HepG2 (cell line): Measurements from ENCODE around the gene JAM2. TPM values are rescaled to one million over a fixed set of nuclear protein-coding genes. Genes with fewer than 3 reads are reported as not detected.

ENCODE experiments used
- ATAC-seq: fragments of 200-7000 bp; cut with Tn5 transposase; 3 replicates; pipeline ENCODE4 v1.9.1; 2020; ENCODE audit warnings: mild to moderate bottlenecking, moderate library complexity
- BruUV-seq: library from RNA; stranded (reverse); fragments of 400-500 nt; replicated peaks from 2 replicates; lab custom pipeline; 2021; lab: Mats Ljungman, UMichigan
- CTCF ChIA-PET: fragments of 300-600 bp; formaldehyde crosslinking; extraction: SDS; loops from one replicate; lab custom pipeline; 2021; ENCODE audit warnings: low total read pairs, inconsistent platforms, low intra/inter-chr PET ratio; lab: Yijun Ruan, JAX
- POLR2A ChIA-PET: fragments of 350-600 bp; sonication (Branson Sonifier 250); formaldehyde crosslinking; loops from one replicate; lab custom pipeline; 2020; ENCODE audit warnings: antibody characterized with exemption, inconsistent platforms; lab: Yijun Ruan, JAX
- DNase-seq: peaks from one replicate; pipeline ENCODE4 v3.0.0-alpha.2; 2015; ENCODE audit warnings: low spot score
- FAIRE-seq: peaks from 3 replicates; lab custom pipeline; 2011; peaks lifted over from hg19 to GRCh38; lab: Jason Lieb, UNC
- H2AFZ ChIP-seq: one replicate; pipeline ENCODE4 v1.6.1; 2011; ENCODE audit warnings: low read length, inconsistent platforms
- H3K27ac ChIP-seq: fragments of 300-600 bp; 3 replicates; pipeline ENCODE4 v1.8.0; 2011; ENCODE audit warnings: mixed run types, mild to moderate bottlenecking, mixed read lengths, low read length, inconsistent platforms; ENCODE audit not compliant: insufficient read depth; ENCODE audit errors: extremely low read length
- H3K27me3 ChIP-seq, 2 experiments: fragments of 200-600 bp in 1 of 2; 2 replicates in 1 of 2; 3 replicates in 1 of 2; pipeline versions ENCODE4 v1.6.0 to v1.8.0; 2011; ENCODE audit warnings: low read length in 2 of 2, mild to moderate bottlenecking in 2 of 2, moderate library complexity in 2 of 2, inconsistent platforms in 1 of 2; ENCODE audit not compliant: insufficient read depth in 2 of 2, control insufficient read depth in 1 of 2
- H3K36me3 ChIP-seq, 2 experiments: fragments of 200-600 bp in 1 of 2; replicated peaks in 1 of 2; 2 replicates in 1 of 2; 3 replicates in 1 of 2; pipeline versions ENCODE4 v1.5.1 to v1.8.0; 2011; ENCODE audit warnings: low read length in 2 of 2, inconsistent platforms in 1 of 2; ENCODE audit not compliant: insufficient read depth in 2 of 2, control insufficient read depth in 1 of 2
- H3K4me1 ChIP-seq: 2 replicates; pipeline ENCODE4 v1.5.1; 2012; ENCODE audit warnings: low read length, inconsistent platforms; ENCODE audit not compliant: insufficient read depth
- H3K4me2 ChIP-seq: 2 replicates; pipeline ENCODE4 v1.6.0; 2011; ENCODE audit warnings: low read depth, low read length, inconsistent platforms
- H3K4me3 ChIP-seq, 3 experiments: fragments of 200-600 bp in 1 of 3; sonication (generic), shearing (Covaris generic) in 1 of 3; replicated peaks in 1 of 3; 2 replicates each; pipeline ENCODE4 v1.5.1; 2011 to 2016; ENCODE audit warnings: low read length in 3 of 3, inconsistent platforms in 2 of 3, low read depth in 2 of 3, mild to moderate bottlenecking in 2 of 3, control low read depth in 1 of 3, mixed read lengths in 1 of 3; ENCODE audit not compliant: insufficient read depth in 1 of 3
- H3K79me2 ChIP-seq: one replicate; pipeline ENCODE4 v1.6.1; 2011; ENCODE audit warnings: low read length, inconsistent platforms; ENCODE audit not compliant: insufficient read depth
- H3K9ac ChIP-seq: 2 replicates; pipeline ENCODE4 v1.6.0; 2011; ENCODE audit warnings: mild to moderate bottlenecking, low read depth, low read length, inconsistent platforms; ENCODE audit not compliant: insufficient read depth
- H3K9me3 ChIP-seq: 2 replicates; pipeline ENCODE4 v1.5.1; 2012; ENCODE audit warnings: mild to moderate bottlenecking, low read length
- H4K20me1 ChIP-seq: 2 replicates; pipeline ENCODE4 v1.6.0; 2011; ENCODE audit warnings: inconsistent platforms, mild to moderate bottlenecking, low read length, moderate library complexity; ENCODE audit not compliant: insufficient read depth
- GABPA ChIP-seq, 2 experiments: IDR thresholded peaks; 2 replicates each; pipeline ENCODE4 v1.6.1; 2011 to 2016; ENCODE audit warnings: low read depth in 2 of 2, low read length in 1 of 2, missing biosample characterization in 1 of 2, missing genetic modification characterization in 1 of 2
- HHEX ChIP-seq: IDR thresholded peaks from 2 replicates; pipeline ENCODE4 v1.6.1; 2016; ENCODE audit warnings: control low read depth
- KMT2A ChIP-seq: sonication (generic); formaldehyde crosslinking; IDR thresholded peaks from 2 replicates; pipeline ENCODE4 v1.4.0; 2020; ENCODE audit warnings: missing genetic modification reagents
- MEIS1 ChIP-seq: sonication (generic); formaldehyde crosslinking; IDR thresholded peaks from 2 replicates; pipeline ENCODE4 v1.9.0; 2021; ENCODE audit warnings: mild to moderate bottlenecking, missing genetic modification reagents, moderate library complexity, borderline replicate concordance
- REST ChIP-seq, 2 experiments: IDR thresholded peaks; 2 replicates each; pipeline ENCODE4 v1.6.1; 2011 to 2012; ENCODE audit warnings: low read length in 2 of 2, borderline replicate concordance in 1 of 2, low read depth in 1 of 2, mild to moderate bottlenecking in 1 of 2, moderate library complexity in 1 of 2
- STAT5B ChIP-seq: sonication (generic); formaldehyde crosslinking; IDR thresholded peaks from 2 replicates; pipeline ENCODE4 v1.4.0; 2020; ENCODE audit warnings: missing genetic modification reagents
- ZHX1 ChIP-seq: sonication (generic); formaldehyde crosslinking; IDR thresholded peaks from 2 replicates; pipeline ENCODE4 v1.8.1; 2022; ENCODE audit warnings: low read depth, mild to moderate bottlenecking, missing genetic modification reagents
- ZNF446 ChIP-seq: sonication (generic); formaldehyde crosslinking; IDR thresholded peaks from 2 replicates; pipeline ENCODE4 v1.5.0; 2020; ENCODE audit warnings: mild to moderate bottlenecking, missing genetic modification reagents
- ZNF557 ChIP-seq: sonication (generic); formaldehyde crosslinking; IDR thresholded peaks from 2 replicates; pipeline ENCODE4 v1.4.0; 2020; ENCODE audit warnings: missing genetic modification reagents
- ZNF83 ChIP-seq: sonication (generic); formaldehyde crosslinking; IDR thresholded peaks from 2 replicates; pipeline ENCODE4 v1.4.0; 2020; ENCODE audit warnings: missing genetic modification reagents, mild to moderate bottlenecking, borderline replicate concordance
- WGBS: methylation state at CpG from one replicate; pipeline ENCODE4 v1.1.6; 2017; ENCODE audit warnings: low lambda C conversion rate; 5-methylcytosine and 5-hydroxymethylcytosine counted together
- in situ Hi-C: cut with HindIII; loops from 2 replicates; pipeline ENCODE4 v1.10.0; 2017; ENCODE audit warnings: low pct_unique_long_range_greater_than_20kb; ENCODE audit not compliant: extremely low pct_ligation_motif_present
- intact Hi-C: fragments of 100-400 bp; cut with micrococcal nuclease; formaldehyde crosslinking; loops from one replicate; pipeline ENCODE4 v1.10.0; 2022; ENCODE audit not compliant: unreplicated experiment
- polyA plus RNA-seq, 8 experiments: library from polyadenylated mRNA; depleted of rRNA in 3 of 8; stranded (reverse) in 7 of 8; unstranded in 1 of 8; fragments of >200 nt; fragmentation: Illumina TruSeq in 4 of 8; extraction: Trizol in 4 of 8; gene quantifications; 2 replicates each; pipeline versions ENCODE4 v1.2.1 to v1.2.3, GENCODE V29; 2011 to 2016; ENCODE audit warnings: low read depth in 4 of 8, missing spikeins in 1 of 8, mixed read lengths in 1 of 8; ENCODE audit not compliant: insufficient read depth in 1 of 8
- total RNA-seq, 5 experiments: library from RNA; depleted of rRNA; stranded (reverse); fragments of >200 nt; fragmentation: Illumina TruSeq; extraction: Trizol; gene quantifications; 2 replicates each; pipeline ENCODE4 v1.2.3, GENCODE V29; 2016; ENCODE audit warnings: low read depth in 1 of 5

Gene JAM2
- total and polyA plus RNA-seq, 2 of the 13 experiments (the other 11 are each of a cell fraction or from before 2014, with no cell fraction given) = 0.07 TPM; not detected in 1

- POLR2A ChIA-PET = no interaction called here
- in situ Hi-C loops (no loop called here), intact Hi-C loops (no loop called here)
- BruUV-seq = no TSS peak
- H3K27ac ChIP-seq = no peak overlapping the region
- H3K9me3 ChIP-seq = no peaks in the 10 kb centered on the region
- H3K4me2 ChIP-seq = no peak overlapping the region
- peaks cover 0 to 21% of the 10 kb centered on the region in 2 experiments; a peak in 2 of 5 replicates for H3K27me3 ChIP-seq
- no peaks in the 10 kb centered on the region for H3K79me2 ChIP-seq
- no peaks in the 10 kb centered on the region for H3K36me3 ChIP-seq
- no peak overlapping the region for H2AFZ ChIP-seq
- FAIRE-seq (no peak), ATAC-seq (no peak), DNase-seq (no peak)
- H3K9ac ChIP-seq = no peak overlapping the region
- WGBS = 6% methylated on average over 8 of the region's 8 CpGs
- H4K20me1 ChIP-seq = no peaks in the 10 kb centered on the region
- H3K4me1 ChIP-seq = peaks cover 8% of the 10 kb centered on the region; the same call in 1 of the 2 replicates
- no peak overlapping the region for H3K4me3 ChIP-seq
- CTCF ChIA-PET = no interaction called here
- TF ChIP-seq GABPA (IDR thresholded peaks at IDR 0.05; ENCODE audit: low read depth, low read length) (no peak), GABPA (CRISPR knock-in tag; IDR thresholded peaks at IDR 0.05; ENCODE audit: low read depth) (0 out of 2 replicates have a peak, but pooled peaks have one; percentile 16), STAT5B (no peak)
Observed at GRCh38 chr21:25635310-25635709, 3.7 kb upstream of the JAM2 start.

- Histone ChIP-seq H3K27me3 (peaks cover 0 to 30% of the 10 kb centered on the region in 2 experiments; a peak in 2 of 5 replicates), H3K4me1 (peaks cover 8% of the 10 kb centered on the region; the same call in 1 of the 2 replicates), H3K9ac (no peak overlapping the region), H3K4me2 (no peak overlapping the region), H3K4me3 (no peak overlapping the region), H4K20me1 (no peaks in the 10 kb centered on the region), H2AFZ (no peak overlapping the region), H3K9me3 (no peaks in the 10 kb centered on the region), H3K36me3 (no peaks in the 10 kb centered on the region), H3K27ac (no peak overlapping the region), H3K79me2 (no peaks in the 10 kb centered on the region)
- WGBS = 50% methylated on average over 2 of the region's 2 CpGs
- ChIA-PET POLR2A (no interaction called here), CTCF (no interaction called here)
- in situ Hi-C loops (no loop called here), intact Hi-C loops (no loop called here)
- no peak for ATAC-seq
- no peak for DNase-seq
- BruUV-seq = no TSS peak
- TF ChIP-seq ZNF557 (no peak), KMT2A (CRISPR knock-in tag) (no peak), ZNF83 (CRISPR knock-in tag) (no peak), ZNF446 (CRISPR knock-in tag) (no peak), REST (IDR thresholded peaks at IDR 0.05; ENCODE audit: borderline replicate concordance in 1 of 2, low read depth in 1 of 2, low read length in 2 of 2) (no peak), HHEX (CRISPR knock-in tag) (no peak), ZHX1 (CRISPR knock-in tag) (no peak), MEIS1 (CRISPR knock-in tag) (no peak)
- no peak for FAIRE-seq
Observed at GRCh38 chr21:25636727-25637126, 2.3 kb upstream of the JAM2 start.
